GM12891 (cell line): ENCODE data around the gene SINHCAF.

Experiments
- POLR2A ChIP-seq: IDR thresholded peaks from 2 replicates; pipeline ENCODE4 v1.6.1; 2011; ENCODE audit warnings: low read depth, low read length, control low read depth
- POLR2AphosphoS5 ChIP-seq: IDR thresholded peaks from 2 replicates; pipeline ENCODE4 v1.6.1; 2011; ENCODE audit warnings: low read depth, low read length, control low read depth
- TAF1 ChIP-seq: IDR thresholded peaks from 2 replicates; pipeline ENCODE4 v1.6.1; 2011; ENCODE audit warnings: low read depth, low read length, control low read depth

- TF ChIP-seq POLR2A (no peak), POLR2AphosphoS5 (no peak), TAF1 (no peak)
Observed at GRCh38 chr12:31369712-31370521, 44.0 kb upstream of the SINHCAF start.
